Thoracic aorta (tissue), 2 donors: ENCODE measurements around the gene MVB12B. TPM values are rescaled to one million over a fixed set of nuclear protein-coding genes. Genes with fewer than 3 reads are reported as not detected.

ENCODE experiments used
- ATAC-seq: fragments of 150-250 bp; one replicate; pipeline ENCODE4 v1.8.0; 2017; ENCODE audit warnings: low read depth; ENCODE audit not compliant: insufficient number of reproducible peaks, low FRiP score
- DNase-seq: peaks from one replicate; pipeline ENCODE4 v3.0.0-alpha.2; 2020; ENCODE audit warnings: low spot score
- H3K27ac ChIP-seq, 2 donors: fragments of 200-600 bp; sonication (generic); 1 replicate in 1 of 2; 2 replicates in 1 of 2; pipeline ENCODE4 v1.5.1; 2016; ENCODE audit warnings: mild to moderate bottlenecking in 2 of 2, moderate library complexity in 2 of 2
- H3K27me3 ChIP-seq: fragments of 200-600 bp; sonication (generic); replicated peaks from 2 replicates; pipeline ENCODE4 v1.6.0; 2016; ENCODE audit warnings: mild to moderate bottlenecking; ENCODE audit not compliant: insufficient read depth
- H3K36me3 ChIP-seq: fragments of 200-600 bp; sonication (generic); one replicate; pipeline ENCODE4 v1.5.1; 2016
- H3K4me1 ChIP-seq, 2 donors: fragments of 200-600 bp; sonication (generic); 1 replicate in 1 of 2; 2 replicates in 1 of 2; pipeline versions ENCODE4 v1.5.1 to v1.6.0; 2016; ENCODE audit warnings: low read depth in 2 of 2, mild to moderate bottlenecking in 1 of 2; ENCODE audit not compliant: control insufficient read depth in 1 of 2
- H3K4me3 ChIP-seq: fragments of 200-600 bp; sonication (generic); 2 replicates; pipeline ENCODE4 v1.5.1; 2016; ENCODE audit warnings: mild to moderate bottlenecking
- H3K9me3 ChIP-seq: fragments of 200-600 bp; sonication (generic); 2 replicates; pipeline ENCODE4 v1.5.1; 2016
- total RNA-seq, 2 donors: library from RNA; depleted of rRNA; stranded (reverse); fragments of >200 nt; gene quantifications; one replicate each; pipeline versions ENCODE4 v1.1.0 to v1.2.3, GENCODE V29; 2016
- TF ChIP-seq, protein P1 (sequence below): fragments of 200-600 bp; sonication (generic); IDR thresholded peaks from one replicate; pipeline ENCODE4 v1.5.1; 2019; ENCODE audit warnings: antibody characterized with exemption

Gene MVB12B
- total RNA-seq, 2 donors from 2014 or later, result 18.4 to 21.7 TPM

DNA sequence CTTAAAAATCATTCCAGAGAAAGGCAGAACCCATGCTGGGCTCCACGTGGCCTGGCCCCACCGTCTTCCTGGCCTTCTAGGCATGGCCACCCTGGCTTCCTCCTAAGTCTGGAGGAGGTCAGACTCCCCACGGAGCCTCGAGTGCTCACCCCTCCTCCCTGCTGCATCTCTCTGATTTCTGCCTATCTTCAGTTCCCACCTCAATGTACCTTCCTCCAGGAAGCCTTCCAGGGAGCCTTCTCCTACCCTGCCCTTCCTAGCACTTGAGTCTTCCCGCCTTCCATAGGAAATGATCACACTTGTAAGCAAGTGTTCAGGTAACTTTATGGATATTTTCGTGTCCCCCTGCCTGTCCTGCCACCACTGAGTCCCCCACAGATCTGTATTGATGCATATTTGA is 92.0 kb downstream of the MVB12B start:
- H3K36me3 ChIP-seq, result peaks cover 3% of the 10 kb centered on the region
- H3K4me1 ChIP-seq, result no peaks in the 10 kb centered on the region
- no peaks in the 10 kb centered on the region for H3K9me3 ChIP-seq
- H3K27ac ChIP-seq, result no peak overlapping the region
- ATAC-seq (no peak), DNase-seq (no peak)
- no peak overlapping the region for H3K4me3 ChIP-seq
- no peaks in the 10 kb centered on the region for H3K27me3 ChIP-seq
- TF ChIP-seq, protein P1, sequence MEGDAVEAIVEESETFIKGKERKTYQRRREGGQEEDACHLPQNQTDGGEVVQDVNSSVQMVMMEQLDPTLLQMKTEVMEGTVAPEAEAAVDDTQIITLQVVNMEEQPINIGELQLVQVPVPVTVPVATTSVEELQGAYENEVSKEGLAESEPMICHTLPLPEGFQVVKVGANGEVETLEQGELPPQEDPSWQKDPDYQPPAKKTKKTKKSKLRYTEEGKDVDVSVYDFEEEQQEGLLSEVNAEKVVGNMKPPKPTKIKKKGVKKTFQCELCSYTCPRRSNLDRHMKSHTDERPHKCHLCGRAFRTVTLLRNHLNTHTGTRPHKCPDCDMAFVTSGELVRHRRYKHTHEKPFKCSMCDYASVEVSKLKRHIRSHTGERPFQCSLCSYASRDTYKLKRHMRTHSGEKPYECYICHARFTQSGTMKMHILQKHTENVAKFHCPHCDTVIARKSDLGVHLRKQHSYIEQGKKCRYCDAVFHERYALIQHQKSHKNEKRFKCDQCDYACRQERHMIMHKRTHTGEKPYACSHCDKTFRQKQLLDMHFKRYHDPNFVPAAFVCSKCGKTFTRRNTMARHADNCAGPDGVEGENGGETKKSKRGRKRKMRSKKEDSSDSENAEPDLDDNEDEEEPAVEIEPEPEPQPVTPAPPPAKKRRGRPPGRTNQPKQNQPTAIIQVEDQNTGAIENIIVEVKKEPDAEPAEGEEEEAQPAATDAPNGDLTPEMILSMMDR, result no peak

DNA sequence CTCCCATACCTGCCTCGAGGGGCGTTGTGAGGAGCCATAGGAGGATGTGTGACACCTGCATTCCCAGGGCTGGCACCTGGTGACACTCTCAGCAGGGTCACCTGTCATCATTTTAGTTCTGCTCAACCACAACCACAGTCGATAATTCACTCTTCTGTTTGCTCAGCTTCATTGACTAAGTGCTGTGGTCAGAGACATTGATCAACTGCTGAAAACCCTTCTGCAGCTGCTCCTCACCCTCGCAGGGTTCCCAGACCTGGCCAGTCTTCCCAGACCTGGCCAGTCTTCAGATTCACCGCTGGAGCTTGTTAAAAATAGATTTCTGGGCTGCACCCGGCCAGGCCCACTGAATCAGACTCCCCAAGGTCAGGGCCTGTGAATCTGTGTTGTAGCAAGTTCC is 92.8 kb downstream of the MVB12B start:
- peaks cover 3% of the 10 kb centered on the region for H3K36me3 ChIP-seq
- TF ChIP-seq, protein P1, result no peak
- ATAC-seq (no peak), DNase-seq (no peak)
- H3K9me3 ChIP-seq, result no peaks in the 10 kb centered on the region
- no peak overlapping the region for H3K27ac ChIP-seq
- H3K27me3 ChIP-seq, result no peaks in the 10 kb centered on the region
- no peak overlapping the region for H3K4me3 ChIP-seq
- no peaks in the 10 kb centered on the region for H3K4me1 ChIP-seq

DNA sequence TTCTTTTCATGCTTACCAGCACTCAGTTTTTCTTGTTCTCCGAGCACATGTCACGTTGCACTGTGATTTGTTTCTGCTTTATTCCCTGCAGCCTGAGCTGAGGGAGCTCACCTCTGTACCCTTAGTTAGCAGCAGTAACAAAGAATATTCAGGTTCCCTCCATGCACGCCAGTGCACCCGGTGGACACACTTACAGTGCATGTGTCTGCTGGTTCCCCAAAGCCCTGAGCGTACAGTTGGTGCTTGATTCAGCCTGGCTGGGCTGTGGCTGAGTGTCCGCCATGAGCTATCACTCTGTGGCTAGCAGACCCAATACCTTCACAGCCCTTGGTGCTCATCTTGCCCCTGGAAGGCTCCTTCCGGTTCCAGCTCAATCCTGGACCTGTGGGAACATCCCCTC is 93.5 kb downstream of the MVB12B start:
- TF ChIP-seq, protein P1, result no peak
- ATAC-seq (no peak), DNase-seq (no peak)
- Histone ChIP-seq H3K36me3 (peaks cover 3% of the 10 kb centered on the region), H3K9me3 (no peaks in the 10 kb centered on the region), H3K27me3 (no peaks in the 10 kb centered on the region), H3K27ac (no peak overlapping the region), H3K4me3 (no peak overlapping the region), H3K4me1 (no peaks in the 10 kb centered on the region)

DNA sequence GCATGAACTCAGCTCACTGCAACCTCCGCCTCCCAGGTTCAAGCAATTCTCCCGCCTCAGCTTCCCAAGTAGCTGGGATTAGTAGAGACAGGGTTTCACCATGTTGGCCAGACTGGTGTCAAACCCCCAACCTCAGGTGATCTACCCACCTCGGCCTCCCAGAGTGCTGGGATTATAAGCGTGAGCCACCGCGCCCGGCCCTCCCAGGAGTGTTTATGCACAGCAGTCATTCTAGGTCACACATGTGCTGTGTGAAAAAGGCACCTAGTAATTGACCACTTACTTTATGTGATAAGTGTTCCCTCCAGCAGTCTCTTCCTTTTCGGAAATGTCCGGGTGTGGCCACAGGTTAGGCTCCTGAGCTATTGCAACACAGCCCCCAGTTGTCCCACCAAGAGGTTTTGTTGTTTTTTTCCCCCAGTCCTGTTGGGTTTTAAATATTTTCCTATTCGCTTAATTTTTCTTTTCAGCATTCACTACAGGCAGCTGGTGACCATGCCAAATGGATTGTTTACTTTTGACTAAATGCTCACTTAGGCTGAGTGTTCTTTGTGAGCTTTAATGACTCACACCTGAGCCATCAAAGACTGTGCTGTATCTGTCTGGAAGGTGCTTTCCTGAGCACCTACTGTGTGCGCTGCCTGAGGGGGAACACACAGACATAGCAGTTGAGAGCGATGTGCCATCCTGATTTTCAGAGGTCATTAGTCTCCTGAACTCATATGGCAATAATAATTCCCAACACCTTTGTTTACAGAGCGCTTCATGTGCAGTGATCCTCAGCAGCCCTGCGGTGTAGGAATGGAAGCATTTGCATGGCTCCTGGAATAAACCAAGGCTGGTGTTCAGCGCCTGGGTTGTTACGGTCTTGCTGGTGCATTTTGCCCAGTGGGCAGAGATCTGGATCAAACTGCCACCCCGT is 94.3 kb downstream of the MVB12B start:
- TF ChIP-seq, protein P1, result no peak
- Histone ChIP-seq H3K27me3 (no peaks in the 10 kb centered on the region), H3K9me3 (no peaks in the 10 kb centered on the region), H3K4me3 (no peak overlapping the region), H3K27ac (no peak overlapping the region), H3K4me1 (no peaks in the 10 kb centered on the region), H3K36me3 (peaks cover 3% of the 10 kb centered on the region)
- ATAC-seq (no peak), DNase-seq (no peak)

DNA sequence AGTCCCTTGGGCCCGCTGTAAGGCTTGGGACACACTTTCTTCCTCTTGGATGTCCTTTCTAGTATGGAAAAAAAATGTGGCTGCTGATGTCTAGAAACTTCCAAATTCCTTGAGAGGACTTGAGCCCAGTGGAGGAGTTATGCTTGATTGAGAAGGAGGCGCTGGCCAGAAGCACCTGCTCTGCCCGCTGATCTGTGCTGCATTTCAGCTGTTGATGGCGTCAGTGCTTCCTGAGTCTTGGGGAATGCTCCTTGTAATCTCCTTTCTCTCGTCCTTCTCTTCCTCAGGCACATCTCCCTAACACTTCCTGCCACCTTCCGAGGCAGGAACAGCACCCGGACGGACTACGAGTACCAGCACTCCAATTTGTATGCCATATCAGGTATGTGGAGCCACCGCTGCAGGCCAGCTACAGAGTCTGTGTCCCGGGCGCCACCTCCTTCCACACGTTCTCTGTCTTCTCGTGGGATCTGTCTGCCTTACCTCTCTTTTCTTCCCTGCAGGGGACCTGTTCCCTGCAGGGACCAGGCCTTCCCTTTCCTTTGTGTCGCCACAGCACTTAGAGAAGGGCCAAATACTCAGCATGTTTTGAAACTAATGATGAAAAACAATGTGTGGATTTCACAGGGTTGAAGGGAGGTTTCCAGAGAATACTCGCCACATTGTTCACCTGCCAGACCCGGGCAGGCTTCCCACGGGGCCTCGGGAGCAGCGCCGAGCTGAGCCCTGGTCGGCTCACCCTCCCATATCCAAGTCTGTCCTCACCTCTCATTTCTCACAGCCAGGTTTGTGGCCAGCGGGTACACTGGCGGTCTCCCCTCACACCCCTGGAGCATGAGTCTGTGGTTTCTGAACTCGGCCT is 95.2 kb downstream of the MVB12B start:
- TF ChIP-seq, protein P1, result no peak
- DNase-seq, result no peak
- Histone ChIP-seq H3K9me3 (no peaks in the 10 kb centered on the region), H3K4me3 (no peak overlapping the region), H3K36me3 (no peaks in the 10 kb centered on the region), H3K27ac (no peak overlapping the region), H3K4me1 (no peaks in the 10 kb centered on the region), H3K27me3 (no peaks in the 10 kb centered on the region)
- no peak for ATAC-seq
